ENCODE measurements around the gene DEFB131B.
"Not testable (repeated sequence)": the region's sequence is repeated elsewhere in the genome, so short reads cannot be mapped to it uniquely, and the experiment has no call there.

DEFB131B gene

DNA sequence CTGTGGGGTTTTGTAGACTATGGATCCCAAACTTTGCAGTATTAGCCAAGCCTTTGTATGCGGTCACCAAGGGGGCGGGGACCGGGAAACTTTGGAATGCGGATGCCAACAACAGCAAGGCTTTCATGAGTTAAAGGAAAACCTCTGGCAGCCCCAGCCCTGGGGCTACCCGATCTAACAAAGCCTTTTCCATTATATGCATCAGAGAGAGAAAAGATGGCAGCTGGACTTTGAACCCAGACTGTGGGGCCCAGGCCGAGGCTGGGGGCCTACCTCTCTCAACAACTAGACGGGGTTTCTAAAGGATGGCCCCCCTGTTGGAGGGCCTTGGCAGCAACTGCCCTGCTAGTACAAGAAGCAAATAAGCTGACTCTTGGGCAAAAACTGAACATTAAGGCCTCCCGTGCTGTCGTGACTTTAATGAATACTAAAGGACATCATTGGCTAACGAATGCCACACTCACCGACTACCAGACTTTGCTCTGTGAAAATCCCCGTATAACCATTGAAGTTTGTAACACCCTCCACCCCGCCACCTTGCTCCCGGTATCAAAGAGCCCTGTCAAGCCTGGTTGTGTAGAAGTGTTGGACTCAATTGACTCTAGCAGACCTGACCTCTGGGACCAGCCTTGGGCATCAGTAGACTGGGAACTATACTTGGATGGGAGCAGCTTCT lies 10.2 kb downstream of the DEFB131B start:
- H3K36me3 Mint-ChIP-seq; H3K27me3 Mint-ChIP-seq; H3K4me3 Mint-ChIP-seq; H3K9me3 Mint-ChIP-seq (ENCODE audit: low read depth); H3K4me1 Mint-ChIP-seq (ENCODE audit: low read depth); H3K27ac Mint-ChIP-seq: not testable (repeated sequence)

- not testable (repeated sequence) for H3K4me3 Mint-ChIP-seq; H3K9me3 Mint-ChIP-seq (ENCODE audit: low read depth); H3K36me3 Mint-ChIP-seq; H3K27ac Mint-ChIP-seq; H3K4me1 Mint-ChIP-seq (ENCODE audit: low read depth); H3K27me3 Mint-ChIP-seq
Observed at GRCh38 chr11:71889181-71889872, 11.1 kb downstream of the DEFB131B start.

DNA sequence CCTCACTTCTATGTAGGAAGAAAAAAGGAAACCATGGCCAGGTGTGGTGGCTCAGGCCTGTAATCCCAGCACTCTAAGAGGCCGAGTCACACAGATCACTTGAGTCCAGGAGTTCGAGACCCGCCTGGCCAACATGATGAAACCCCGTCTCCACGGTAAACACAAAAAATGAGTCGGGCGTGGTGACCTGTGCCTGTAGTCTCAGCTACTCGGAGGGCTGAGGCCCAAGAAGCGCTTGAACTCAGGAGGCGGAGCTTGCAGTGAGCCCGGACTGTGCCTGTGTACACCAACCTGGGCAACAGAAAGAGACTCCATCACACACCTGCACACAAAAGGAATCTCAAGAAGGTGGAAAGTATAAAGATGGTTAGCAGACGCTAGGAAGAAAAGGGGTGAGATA lies 17.7 kb downstream of the DEFB131B start:
- no peaks in the 10 kb centered on the region for H3K27me3 Mint-ChIP-seq
- no peak overlapping the region for H3K27ac Mint-ChIP-seq
- no peaks in the 10 kb centered on the region for H3K9me3 Mint-ChIP-seq (ENCODE audit: low read depth)
- H3K4me1 Mint-ChIP-seq (ENCODE audit: low read depth) = no peaks in the 10 kb centered on the region
- H3K36me3 Mint-ChIP-seq = peaks cover 20% of the 10 kb centered on the region
- no peak overlapping the region for H3K4me3 Mint-ChIP-seq

DNA sequence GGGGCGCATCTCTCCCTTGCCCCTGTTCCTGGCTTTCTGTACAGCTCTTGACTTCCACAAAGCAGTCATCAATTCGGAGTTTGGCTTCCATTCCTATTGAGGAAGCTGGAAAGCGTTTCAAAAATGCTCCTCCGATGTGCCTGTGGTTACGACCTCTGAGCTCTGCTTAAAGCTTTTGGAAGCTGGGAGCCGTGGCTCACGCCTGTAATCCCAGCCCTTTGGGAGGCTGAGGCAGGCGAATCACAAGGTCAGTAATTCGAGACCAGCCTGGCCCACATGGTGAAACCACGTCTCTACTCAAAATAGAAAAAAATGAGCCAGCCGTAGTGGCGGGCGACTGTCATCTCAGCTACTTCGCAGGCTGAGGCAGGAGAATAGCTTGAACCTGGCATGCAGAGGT lies 22.9 kb downstream of the DEFB131B start:
- not testable (repeated sequence) for H3K4me1 Mint-ChIP-seq (ENCODE audit: low read depth); H3K4me3 Mint-ChIP-seq; H3K9me3 Mint-ChIP-seq (ENCODE audit: low read depth); H3K27ac Mint-ChIP-seq; H3K27me3 Mint-ChIP-seq
- H3K36me3 Mint-ChIP-seq = peaks cover 30% of the 10 kb centered on the region

- Mint-ChIP-seq H3K4me3 (no peak overlapping the region), H3K27ac (no peak overlapping the region), H3K9me3 (ENCODE audit: low read depth) (no peaks in the 10 kb centered on the region), H3K36me3 (peaks cover 26% of the 10 kb centered on the region), H3K27me3 (no peaks in the 10 kb centered on the region), H3K4me1 (ENCODE audit: low read depth) (peaks cover 10% of the 10 kb centered on the region)
Observed at GRCh38 chr11:71908218-71908617, 30.0 kb downstream of the DEFB131B start.

- not testable (repeated sequence) for H3K27ac Mint-ChIP-seq; H3K27me3 Mint-ChIP-seq; H3K4me3 Mint-ChIP-seq; H3K9me3 Mint-ChIP-seq (ENCODE audit: low read depth)
- Mint-ChIP-seq H3K36me3 (peaks cover 25% of the 10 kb centered on the region), H3K4me1 (ENCODE audit: low read depth) (peaks cover 10% of the 10 kb centered on the region)
Observed at GRCh38 chr11:71910775-71911174, 32.5 kb downstream of the DEFB131B start.

DNA sequence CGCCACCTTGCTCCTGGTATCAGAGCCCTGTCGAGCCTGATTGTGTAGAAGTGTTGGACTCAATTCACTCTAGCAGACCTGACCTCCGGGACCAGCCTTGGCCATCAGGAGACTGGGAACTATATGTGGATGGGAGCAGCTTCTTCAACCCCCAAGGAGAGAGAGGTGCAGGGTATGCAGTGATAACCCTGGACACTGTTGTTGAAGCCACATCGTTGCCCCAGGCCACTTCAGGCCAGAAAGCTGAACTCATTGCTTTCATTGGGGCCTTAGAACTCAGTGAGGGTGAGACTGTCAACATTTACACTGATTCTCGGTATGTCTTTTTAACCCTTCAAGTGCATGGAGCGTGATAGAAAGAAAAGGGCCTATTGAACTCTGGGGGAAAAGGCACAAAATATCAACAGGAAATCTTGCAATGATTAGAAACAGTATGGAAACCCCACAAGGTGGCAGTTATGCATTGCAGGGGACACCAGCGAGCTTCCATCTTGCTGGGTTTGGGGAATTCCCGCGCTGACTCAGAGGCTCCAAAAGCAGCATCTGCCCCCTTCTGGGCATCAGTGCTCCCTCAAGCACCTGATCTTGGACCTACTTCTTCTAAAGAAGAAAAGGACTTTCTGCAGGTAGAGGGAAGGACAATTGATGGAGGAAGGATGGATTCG lies 33.2 kb downstream of the DEFB131B start:
- Mint-ChIP-seq H3K4me1 (ENCODE audit: low read depth) (peaks cover 10% of the 10 kb centered on the region), H3K27ac (peak overlapping the region; percentile 66), H3K36me3 (peaks cover 29% of the 10 kb centered on the region)
- not testable (repeated sequence) for H3K9me3 Mint-ChIP-seq (ENCODE audit: low read depth); H3K27me3 Mint-ChIP-seq; H3K4me3 Mint-ChIP-seq

GRCh38 chr11:71911986-71912340 lies 33.7 kb downstream of the DEFB131B start:
- Mint-ChIP-seq H3K4me1 (ENCODE audit: low read depth) (peaks cover 10% of the 10 kb centered on the region), H3K27ac (peak overlapping the region; percentile 66), H3K36me3 (peaks cover 31% of the 10 kb centered on the region)
- not testable (repeated sequence) for H3K9me3 Mint-ChIP-seq (ENCODE audit: low read depth); H3K27me3 Mint-ChIP-seq; H3K4me3 Mint-ChIP-seq

GRCh38 chr11:71913756-71914526 lies 35.7 kb downstream of the DEFB131B start:
- Mint-ChIP-seq H3K9me3 (ENCODE audit: low read depth) (no peaks in the 10 kb centered on the region), H3K36me3 (peaks cover 28% of the 10 kb centered on the region), H3K27me3 (no peaks in the 10 kb centered on the region), H3K4me3 (no peak overlapping the region), H3K27ac (no peak overlapping the region), H3K4me1 (ENCODE audit: low read depth) (peaks cover 10% of the 10 kb centered on the region)

- Mint-ChIP-seq H3K27ac (no peak overlapping the region), H3K9me3 (ENCODE audit: low read depth) (no peaks in the 10 kb centered on the region), H3K27me3 (no peaks in the 10 kb centered on the region), H3K4me3 (no peak overlapping the region), H3K4me1 (ENCODE audit: low read depth) (peaks cover 10% of the 10 kb centered on the region), H3K36me3 (peaks cover 30% of the 10 kb centered on the region)
Observed at GRCh38 chr11:71914617-71915189, 36.5 kb downstream of the DEFB131B start.

DNA sequence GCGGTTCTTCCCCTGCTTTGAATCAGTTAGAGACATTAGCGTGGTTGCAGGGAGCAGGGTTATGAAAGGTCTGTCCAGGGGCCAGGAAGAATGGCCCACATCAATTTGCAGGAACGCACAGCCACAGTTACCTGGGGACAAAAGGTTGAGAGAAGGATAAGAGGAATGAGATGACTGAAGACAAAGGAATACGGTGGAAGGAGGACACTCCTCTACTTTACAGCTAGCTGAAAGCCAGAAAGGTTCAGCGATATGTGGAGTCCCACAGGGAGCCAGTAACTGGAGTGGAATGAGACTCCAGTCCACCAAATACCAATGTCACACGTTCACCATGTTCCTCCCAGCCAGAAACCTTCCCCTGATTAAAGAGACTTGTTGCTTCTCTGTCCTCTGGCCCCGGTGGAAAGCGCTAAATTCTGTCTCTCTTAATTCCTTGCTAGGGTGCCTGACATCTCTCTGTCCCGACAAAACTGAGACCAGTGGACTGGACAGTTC lies 39.4 kb downstream of the DEFB131B start:
- Mint-ChIP-seq H3K4me1 (ENCODE audit: low read depth) (no peaks in the 10 kb centered on the region), H3K27me3 (no peaks in the 10 kb centered on the region), H3K27ac (no peak overlapping the region), H3K36me3 (peaks cover 21% of the 10 kb centered on the region), H3K9me3 (ENCODE audit: low read depth) (no peaks in the 10 kb centered on the region), H3K4me3 (no peak overlapping the region)

- H3K27me3 Mint-ChIP-seq = no peaks in the 10 kb centered on the region
- peaks cover 2% of the 10 kb centered on the region for H3K36me3 Mint-ChIP-seq
- H3K4me1 Mint-ChIP-seq (ENCODE audit: low read depth) = peaks cover 51% of the 10 kb centered on the region
- peak within 1 kb of the TSS; percentile 100 for H3K4me3 Mint-ChIP-seq
- H3K27ac Mint-ChIP-seq = peak within 1 kb of the TSS; percentile 100
- H3K9me3 Mint-ChIP-seq (ENCODE audit: low read depth) = no peaks in the 10 kb centered on the region
Observed at GRCh38 chr11:71927820-71928736, 49.8 kb downstream of the DEFB131B start, which contains the start of gene XNDC1N. TSS of gene XNDC1N (minus strand) at chr11:71928594. CDS start at chr11:71923353, 5,241 bp downstream.

GRCh38 chr11:71928737-71929443 lies 50.6 kb downstream of the DEFB131B start, which contains the start of gene RNF121:
TSS of gene RNF121 (plus strand) at chr11:71929046. CDS start at chr11:71929062, 16 bp downstream.
- Mint-ChIP-seq H3K36me3 (peaks cover 2% of the 10 kb centered on the region), H3K4me3 (peak within 1 kb of the TSS; percentile 100), H3K27me3 (no peaks in the 10 kb centered on the region), H3K4me1 (ENCODE audit: low read depth) (peaks cover 55% of the 10 kb centered on the region), H3K27ac (peak within 1 kb of the TSS; percentile 100), H3K9me3 (ENCODE audit: low read depth) (no peaks in the 10 kb centered on the region)
